Mesenchymal stem cell (in vitro differentiated cells and primary cell): Measurements from ENCODE around the gene KRT72.

ENCODE experiments used
- DNase-seq: peaks from one replicate; pipeline ENCODE4 v3.0.0-alpha.2; 2013
- H2AFZ ChIP-seq: one replicate; pipeline ENCODE4 v1.6.1; 2013; ENCODE audit warnings: low read depth, mild to moderate bottlenecking, control low read depth, inconsistent platforms, low read length, moderate library complexity
- H2AK5ac ChIP-seq: 2 replicates; pipeline ENCODE4 v1.6.1; 2013; ENCODE audit warnings: low read length, moderate library complexity, mild to moderate bottlenecking, inconsistent platforms; ENCODE audit not compliant: severe bottlenecking
- H2BK120ac ChIP-seq: one replicate; pipeline ENCODE4 v1.6.1; 2013; ENCODE audit warnings: low read depth, mild to moderate bottlenecking, inconsistent platforms, low read length, moderate library complexity
- H2BK12ac ChIP-seq, 2 experiments: one replicate each; pipeline ENCODE4 v1.6.1; 2013; ENCODE audit warnings: inconsistent platforms in 2 of 2, low read length in 2 of 2, mild to moderate bottlenecking in 2 of 2, moderate library complexity in 2 of 2, control low read depth in 1 of 2
- H2BK15ac ChIP-seq: one replicate; pipeline ENCODE4 v1.6.1; 2013; ENCODE audit warnings: mild to moderate bottlenecking, low read depth, inconsistent platforms; ENCODE audit not compliant: poor library complexity, severe bottlenecking
- H2BK5ac ChIP-seq: 2 replicates; pipeline ENCODE4 v1.6.1; 2013; ENCODE audit warnings: low read depth, mild to moderate bottlenecking, low read length, control low read depth, inconsistent platforms; ENCODE audit not compliant: poor library complexity, severe bottlenecking
- H3K14ac ChIP-seq, 2 experiments: one replicate each; pipeline ENCODE4 v1.6.1; 2013; ENCODE audit warnings: inconsistent platforms in 2 of 2, low read length in 2 of 2, control low read depth in 1 of 2, mild to moderate bottlenecking in 1 of 2, moderate library complexity in 1 of 2
- H3K18ac ChIP-seq, 2 experiments: one replicate each; pipeline ENCODE4 v1.6.1; 2013; ENCODE audit warnings: inconsistent platforms in 2 of 2, low read length in 2 of 2, control low read depth in 1 of 2, low read depth in 1 of 2, mild to moderate bottlenecking in 1 of 2
- H3K23ac ChIP-seq, 2 experiments: one replicate each; pipeline ENCODE4 v1.6.1; 2013; ENCODE audit warnings: inconsistent platforms in 2 of 2, low read length in 2 of 2, mild to moderate bottlenecking in 2 of 2, moderate library complexity in 2 of 2, control low read depth in 1 of 2
- H3K27ac ChIP-seq: 2 replicates; pipeline ENCODE4 v1.5.1; 2013; ENCODE audit warnings: mild to moderate bottlenecking, moderate library complexity, low read length, control low read depth, inconsistent platforms; ENCODE audit not compliant: poor library complexity, severe bottlenecking
- H3K27me3 ChIP-seq, 2 experiments: 2 replicates each; pipeline versions ENCODE4 v1.6.1 to v1.7.0; 2013; ENCODE audit warnings: low read length in 2 of 2, mild to moderate bottlenecking in 2 of 2, moderate library complexity in 2 of 2, control low read depth in 1 of 2, inconsistent platforms in 1 of 2; ENCODE audit not compliant: control insufficient read depth in 1 of 2, insufficient read depth in 1 of 2
- H3K36me3 ChIP-seq, 2 experiments: 2 replicates each; pipeline versions ENCODE4 v1.6.1 to v1.7.0; 2013; ENCODE audit warnings: low read length in 2 of 2, control low read depth in 1 of 2, inconsistent platforms in 1 of 2, low read depth in 1 of 2, mild to moderate bottlenecking in 1 of 2; ENCODE audit not compliant: insufficient read depth in 2 of 2, control insufficient read depth in 1 of 2
- H3K4ac ChIP-seq, 2 experiments: one replicate each; pipeline ENCODE4 v1.6.1; 2013; ENCODE audit warnings: inconsistent platforms in 2 of 2, low read length in 2 of 2, mild to moderate bottlenecking in 2 of 2, moderate library complexity in 2 of 2, control low read depth in 1 of 2, low read depth in 1 of 2
- H3K4me1 ChIP-seq: 2 replicates; pipeline ENCODE4 v1.6.1; 2013; ENCODE audit warnings: low read depth, low read length, control low read depth; ENCODE audit not compliant: control insufficient read depth, insufficient read depth
- H3K4me2 ChIP-seq: 2 replicates; pipeline ENCODE4 v1.6.1; 2013; ENCODE audit warnings: low read length, mild to moderate bottlenecking, inconsistent platforms; ENCODE audit not compliant: poor library complexity, severe bottlenecking
- H3K4me3 ChIP-seq, 2 experiments: 2 replicates each; pipeline versions ENCODE4 v1.5.1 to v1.7.0; 2013; ENCODE audit warnings: low read length in 2 of 2, mild to moderate bottlenecking in 2 of 2, control low read depth in 1 of 2, low read depth in 1 of 2; ENCODE audit not compliant: insufficient read depth in 1 of 2
- H3K79me1 ChIP-seq: replicated peaks from 2 replicates; pipeline ENCODE4 v1.6.1; 2013; ENCODE audit warnings: mild to moderate bottlenecking, control low read depth, low read length, inconsistent platforms; ENCODE audit not compliant: poor library complexity, severe bottlenecking
- H3K9ac ChIP-seq: 2 replicates; pipeline ENCODE4 v1.7.0; 2013; ENCODE audit warnings: mild to moderate bottlenecking, low read length, moderate library complexity
- H3K9me3 ChIP-seq: 2 replicates; pipeline ENCODE4 v1.7.0; 2013; ENCODE audit warnings: mild to moderate bottlenecking, low read length; ENCODE audit not compliant: control insufficient read depth
- H4K8ac ChIP-seq: one replicate; pipeline ENCODE4 v1.6.1; 2013; ENCODE audit warnings: inconsistent platforms, mild to moderate bottlenecking, low read length, moderate library complexity
- H4K91ac ChIP-seq: one replicate; pipeline ENCODE4 v1.6.1; 2013; ENCODE audit warnings: mild to moderate bottlenecking, low read length, inconsistent platforms
- WGBS: methylation state at CpG from one replicate; pipeline ENCODE4 v1.1.7; 2013; ENCODE audit warnings: mixed read lengths; 5-methylcytosine and 5-hydroxymethylcytosine counted together

The KRT72 gene

GRCh38 chr12:52546126-52546525, 55.1 kb downstream of the KRT72 start:
- H3K36me3 ChIP-seq, result no peaks in the 10 kb centered on the region
- 79% methylated on average over 15 of the region's 15 CpGs for WGBS
- H3K79me1 ChIP-seq, result no peaks in the 10 kb centered on the region
- H3K27ac ChIP-seq, result no peak overlapping the region
- H3K4me3 ChIP-seq, result no peak overlapping the region
- no peak overlapping the region for H3K4me2 ChIP-seq
- no peak overlapping the region for H2BK12ac ChIP-seq
- H2BK5ac ChIP-seq, result no peak overlapping the region
- H2BK15ac ChIP-seq, result no peak overlapping the region
- H3K4ac ChIP-seq, result no peak overlapping the region
- H3K27me3 ChIP-seq, result peaks cover 7 to 75% of the 10 kb centered on the region in 2 experiments
- H3K9me3 ChIP-seq, result no peaks in the 10 kb centered on the region
- no peak overlapping the region for H2AK5ac ChIP-seq
- H3K18ac ChIP-seq, result no peak overlapping the region
- H3K9ac ChIP-seq, result no peak overlapping the region
- no peak overlapping the region for H2AFZ ChIP-seq
- DNase-seq, result no peak
- no peak overlapping the region for H3K14ac ChIP-seq
- H4K8ac ChIP-seq, result no peak overlapping the region
- H4K91ac ChIP-seq, result no peak overlapping the region
- no peaks in the 10 kb centered on the region for H3K4me1 ChIP-seq
- no peak overlapping the region for H2BK120ac ChIP-seq
- no peak overlapping the region for H3K23ac ChIP-seq

- Histone ChIP-seq H2BK120ac (no peak overlapping the region), H3K23ac (no peak overlapping the region), H4K8ac (no peak overlapping the region), H3K4me2 (no peak overlapping the region), H3K14ac (no peak overlapping the region), H3K18ac (no peak overlapping the region), H4K91ac (no peak overlapping the region), H3K79me1 (no peaks in the 10 kb centered on the region), H3K36me3 (no peaks in the 10 kb centered on the region), H2BK15ac (no peak overlapping the region), H2BK12ac (no peak overlapping the region), H3K27ac (no peak overlapping the region), H3K4ac (no peak overlapping the region), H3K4me3 (no peak overlapping the region), H3K27me3 (peaks cover 3 to 56% of the 10 kb centered on the region in 2 experiments), H3K4me1 (no peaks in the 10 kb centered on the region), H2BK5ac (no peak overlapping the region), H3K9me3 (no peaks in the 10 kb centered on the region), H3K9ac (no peak overlapping the region), H2AFZ (peak overlapping the region; percentile 46), H2AK5ac (no peak overlapping the region)
- 82% methylated on average over 17 of the region's 17 CpGs for WGBS
- DNase-seq, result no peak
These were observed 57.0 kb downstream of the KRT72 start for GRCh38 chr12:52543985-52544883.

GRCh38 chr12:52542785-52543318, 58.4 kb downstream of the KRT72 start:
- no peak for DNase-seq
- Histone ChIP-seq H2BK12ac (no peak overlapping the region), H3K4me3 (no peak overlapping the region), H3K27ac (no peak overlapping the region), H2BK5ac (no peak overlapping the region), H3K14ac (no peak overlapping the region), H3K4me2 (no peak overlapping the region), H3K27me3 (peaks cover 0 to 44% of the 10 kb centered on the region in 2 experiments), H3K18ac (no peak overlapping the region), H3K4ac (no peak overlapping the region), H3K36me3 (no peaks in the 10 kb centered on the region), H3K79me1 (no peaks in the 10 kb centered on the region), H4K91ac (no peak overlapping the region), H2AFZ (no peak overlapping the region), H3K23ac (no peak overlapping the region), H2BK120ac (no peak overlapping the region), H3K9me3 (no peaks in the 10 kb centered on the region), H2BK15ac (no peak overlapping the region), H4K8ac (no peak overlapping the region), H3K9ac (no peak overlapping the region), H2AK5ac (no peak overlapping the region), H3K4me1 (no peaks in the 10 kb centered on the region)
- 75% methylated on average over 6 of the region's 7 CpGs for WGBS

GRCh38 chr12:52542157-52542556, 59.1 kb downstream of the KRT72 start:
- H3K9me3 ChIP-seq, result no peaks in the 10 kb centered on the region
- H3K18ac ChIP-seq, result no peak overlapping the region
- H3K14ac ChIP-seq, result no peak overlapping the region
- no peak overlapping the region for H3K27ac ChIP-seq
- no peaks in the 10 kb centered on the region for H3K79me1 ChIP-seq
- no peaks in the 10 kb centered on the region for H3K36me3 ChIP-seq
- H3K23ac ChIP-seq, result no peak overlapping the region
- no peak for DNase-seq
- H3K9ac ChIP-seq, result no peak overlapping the region
- H3K4me2 ChIP-seq, result no peak overlapping the region
- no peak overlapping the region for H4K91ac ChIP-seq
- H2BK5ac ChIP-seq, result no peak overlapping the region
- H3K4me1 ChIP-seq, result no peaks in the 10 kb centered on the region
- H2BK12ac ChIP-seq, result no peak overlapping the region
- no peak overlapping the region for H2BK15ac ChIP-seq
- no peak overlapping the region for H2BK120ac ChIP-seq
- H3K4me3 ChIP-seq, result no peak overlapping the region
- no peak overlapping the region for H3K4ac ChIP-seq
- no peak overlapping the region for H2AFZ ChIP-seq
- H3K27me3 ChIP-seq, result peaks cover 0 to 44% of the 10 kb centered on the region in 2 experiments
- H2AK5ac ChIP-seq, result no peak overlapping the region
- no peak overlapping the region for H4K8ac ChIP-seq
